ENCODE data around the gene KLF13. TPM values are rescaled to one million over a fixed set of nuclear protein-coding genes. Genes with fewer than 3 reads are reported as not detected.

KLF13 gene
- total RNA-seq, 1 donor from 2014 or later = 26.9 TPM

GRCh38 chr15:31344266-31344665 lies 17.6 kb downstream of the KLF13 start:
- TF ChIP-seq CTCF (IDR thresholded peaks at IDR 0.05; ENCODE audit: unreplicated experiment) = no peak
- no peaks in the 10 kb centered on the region for H3K9me3 Mint-ChIP-seq (ENCODE audit: low read depth)
- H3K27ac Mint-ChIP-seq = no peak overlapping the region
- H3K4me1 Mint-ChIP-seq (ENCODE audit: low read depth) = peaks cover 2% of the 10 kb centered on the region
- H3K4me3 Mint-ChIP-seq (ENCODE audit: low read depth) = no peak overlapping the region
- no peak for DNase-seq (ENCODE audit: low spot score, unreplicated experiment)
- no peaks in the 10 kb centered on the region for H3K27me3 Mint-ChIP-seq
- H3K36me3 Mint-ChIP-seq (ENCODE audit: insufficient read depth) = no peaks in the 10 kb centered on the region

GRCh38 chr15:31344823-31345605 lies 18.4 kb downstream of the KLF13 start:
- H3K4me1 Mint-ChIP-seq (ENCODE audit: low read depth) = peaks cover 1% of the 10 kb centered on the region
- TF ChIP-seq CTCF (IDR thresholded peaks at IDR 0.05; ENCODE audit: unreplicated experiment) = no peak
- H3K27ac Mint-ChIP-seq = no peak overlapping the region
- no peak for DNase-seq (ENCODE audit: low spot score, unreplicated experiment)
- H3K9me3 Mint-ChIP-seq (ENCODE audit: low read depth) = no peaks in the 10 kb centered on the region
- H3K36me3 Mint-ChIP-seq (ENCODE audit: insufficient read depth) = no peaks in the 10 kb centered on the region
- no peak overlapping the region for H3K4me3 Mint-ChIP-seq (ENCODE audit: low read depth)
- no peaks in the 10 kb centered on the region for H3K27me3 Mint-ChIP-seq

- H3K4me1 Mint-ChIP-seq (ENCODE audit: low read depth) = peaks cover 1% of the 10 kb centered on the region
- no peak for TF ChIP-seq CTCF (IDR thresholded peaks at IDR 0.05; ENCODE audit: unreplicated experiment)
- H3K27me3 Mint-ChIP-seq = no peaks in the 10 kb centered on the region
- H3K36me3 Mint-ChIP-seq (ENCODE audit: insufficient read depth) = no peaks in the 10 kb centered on the region
- no peak for DNase-seq (ENCODE audit: low spot score, unreplicated experiment)
- no peaks in the 10 kb centered on the region for H3K9me3 Mint-ChIP-seq (ENCODE audit: low read depth)
- no peak overlapping the region for H3K27ac Mint-ChIP-seq
- H3K4me3 Mint-ChIP-seq (ENCODE audit: low read depth) = no peak overlapping the region
These were observed 19.2 kb downstream of the KLF13 start for GRCh38 chr15:31345606-31346366.

GRCh38 chr15:31346367-31347066 lies 19.9 kb downstream of the KLF13 start:
- Mint-ChIP-seq H3K4me3 (ENCODE audit: low read depth) (no peak overlapping the region), H3K9me3 (ENCODE audit: low read depth) (no peaks in the 10 kb centered on the region)

More at GRCh38 chr15:31346367-31347066, 19.9 kb downstream of the KLF13 start:
- Mint-ChIP-seq H3K27ac (no peak overlapping the region), H3K27me3 (no peaks in the 10 kb centered on the region), H3K4me1 (ENCODE audit: low read depth) (peaks cover 2% of the 10 kb centered on the region), H3K36me3 (ENCODE audit: insufficient read depth) (no peaks in the 10 kb centered on the region)
- no peak for TF ChIP-seq CTCF (IDR thresholded peaks at IDR 0.05; ENCODE audit: unreplicated experiment)
- no peak for DNase-seq (ENCODE audit: low spot score, unreplicated experiment)

Data from progenitor cell of endocrine pancreas (in vitro differentiated cells).